ENCODE results near the gene ATP2A3.

ATP2A3 gene

DNA sequence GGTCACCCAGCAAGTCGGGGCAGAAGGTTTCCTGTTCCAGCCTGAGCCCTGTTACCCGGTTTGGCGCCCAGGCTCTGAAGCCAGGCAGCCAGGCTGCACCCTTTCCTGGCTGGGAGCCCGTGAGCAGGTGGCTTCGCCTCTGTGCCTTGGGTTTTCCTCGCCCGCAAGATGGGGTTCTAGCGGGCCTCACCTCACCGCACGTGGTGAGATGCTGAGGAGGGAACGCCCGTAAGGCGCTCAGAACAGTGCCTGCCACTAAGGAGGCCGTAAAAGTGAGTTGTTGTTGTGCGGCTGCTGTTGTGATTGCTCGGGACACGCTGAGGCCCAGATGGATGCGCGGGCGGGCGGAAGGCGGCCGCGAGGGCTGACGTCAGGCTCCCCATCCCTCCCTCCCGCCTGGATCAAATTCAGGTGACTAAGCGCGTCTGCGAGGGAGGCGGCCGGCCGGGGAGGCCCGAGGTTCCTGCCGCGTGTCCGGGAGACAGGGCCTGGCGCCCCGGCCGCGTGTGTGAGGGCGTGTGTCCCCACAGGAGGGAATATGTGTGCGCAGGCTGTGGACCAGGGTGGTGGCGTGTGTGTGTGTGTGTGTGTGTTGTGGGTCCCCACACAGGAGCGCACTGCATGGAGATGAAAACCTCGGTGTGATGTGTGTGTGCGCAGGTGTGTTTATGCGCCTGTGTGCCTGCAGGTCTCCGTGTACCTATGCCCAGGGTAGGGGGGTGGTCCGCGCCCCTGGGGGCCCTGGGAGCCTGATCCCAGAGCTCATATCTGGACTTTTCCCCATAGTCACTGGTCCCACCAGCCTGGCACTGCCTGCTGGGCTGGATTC, 75.7 kb downstream of the ATP2A3 start:
- DNase-seq = no peak

DNA sequence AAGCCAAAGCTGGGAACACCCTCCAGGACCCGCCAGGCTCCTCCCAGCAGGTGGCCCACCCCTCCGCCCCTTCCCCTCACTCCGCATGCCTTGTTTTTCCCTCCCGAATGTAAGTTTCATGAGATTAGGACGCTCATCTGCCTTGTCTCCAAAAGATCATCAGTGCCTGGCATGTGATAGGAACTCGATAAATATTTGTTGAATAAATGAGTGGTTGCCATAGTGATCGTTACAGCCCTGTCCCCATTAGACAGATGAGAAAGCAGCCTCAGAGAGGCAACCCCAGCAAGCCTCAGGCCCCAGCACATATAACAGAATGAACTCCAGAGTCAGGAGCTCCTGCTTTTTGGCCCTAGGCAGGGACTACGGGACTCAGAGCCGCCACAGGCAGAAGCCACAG, 76.4 kb downstream of the ATP2A3 start:
- no peak for DNase-seq

DNA sequence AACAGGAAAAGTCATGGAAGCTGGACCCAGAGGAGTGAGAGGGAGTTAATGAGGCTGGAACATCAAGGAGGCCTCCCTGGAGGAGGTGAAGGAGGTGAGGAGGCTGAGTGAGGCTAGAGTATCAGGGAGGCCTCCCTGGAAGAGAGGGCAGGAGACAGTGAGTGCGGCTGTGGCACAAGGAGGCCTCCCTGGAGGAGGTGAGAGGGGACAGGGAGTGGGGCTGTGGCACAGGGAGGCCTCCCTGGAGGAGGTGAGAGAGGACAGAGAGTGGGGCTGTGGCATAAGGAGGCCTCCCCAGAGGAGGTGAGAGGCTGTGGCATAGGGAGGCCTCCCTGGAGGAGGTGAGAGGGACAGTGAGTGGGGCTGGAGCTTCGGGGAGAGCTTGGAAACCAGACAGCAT, 76.8 kb downstream of the ATP2A3 start:
- no peak for DNase-seq

DNA sequence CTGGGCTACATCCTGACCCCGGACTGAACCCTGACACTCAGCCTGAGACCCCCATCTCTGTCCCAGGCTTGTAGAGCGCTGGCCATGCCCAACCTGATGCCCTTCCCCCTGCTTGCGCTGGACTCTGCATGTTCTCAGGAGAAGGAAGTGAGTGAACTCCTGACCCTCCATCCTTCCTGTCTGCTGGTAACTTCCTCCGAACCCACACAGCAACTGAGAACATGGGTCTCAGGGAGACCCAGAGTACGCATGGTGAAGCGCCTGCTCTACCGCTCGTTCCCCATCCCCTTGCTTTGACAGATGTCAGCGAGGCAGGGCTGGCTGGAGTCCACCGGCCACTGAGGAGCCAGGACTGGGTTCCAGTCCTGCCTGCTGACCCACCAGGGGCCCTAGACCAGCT, 77.5 kb downstream of the ATP2A3 start:
- DNase-seq = peak in 1 of 5 donors; percentile 32

DNA sequence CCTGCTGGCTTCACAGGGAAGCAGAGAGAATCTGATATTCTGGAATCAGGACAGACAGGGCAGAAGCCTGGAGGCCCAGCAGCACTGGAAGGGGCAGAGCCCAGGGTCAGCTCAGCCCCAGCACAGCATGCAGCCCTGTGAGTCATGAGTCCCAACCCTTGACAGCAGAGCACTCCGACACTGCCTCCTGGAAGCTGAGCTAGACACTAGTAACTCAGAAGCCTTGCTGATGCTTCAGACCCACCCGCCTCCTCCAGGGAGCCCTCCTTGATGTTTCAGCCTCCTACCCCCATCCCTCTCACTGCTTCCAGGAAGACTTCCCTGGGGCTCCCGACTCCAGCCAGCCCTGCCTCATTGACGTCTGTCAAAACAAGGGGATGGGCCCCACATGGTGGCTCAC, 78.3 kb downstream of the ATP2A3 start:
- no peak for DNase-seq

DNA sequence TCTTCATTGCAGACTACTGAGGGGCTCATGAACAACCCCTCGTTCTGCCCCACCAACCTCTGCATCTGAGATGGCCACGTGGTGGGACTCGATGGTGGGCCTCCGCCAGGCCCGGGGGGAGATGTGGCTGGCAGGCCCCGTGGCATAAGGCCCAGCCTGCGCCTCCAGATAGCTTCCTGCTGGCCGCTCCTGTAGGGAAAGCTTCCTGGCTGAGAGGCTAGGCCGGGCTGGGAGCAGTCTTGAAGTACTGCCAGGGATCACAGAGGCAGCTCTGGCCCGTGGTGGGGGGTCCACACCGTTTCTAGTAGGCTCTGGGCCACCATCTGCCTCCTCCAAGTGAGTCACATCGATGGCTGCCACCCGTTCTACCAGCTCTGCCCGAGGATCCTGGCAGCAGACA, 79.0 kb downstream of the ATP2A3 start:
- no peak for DNase-seq

DNA sequence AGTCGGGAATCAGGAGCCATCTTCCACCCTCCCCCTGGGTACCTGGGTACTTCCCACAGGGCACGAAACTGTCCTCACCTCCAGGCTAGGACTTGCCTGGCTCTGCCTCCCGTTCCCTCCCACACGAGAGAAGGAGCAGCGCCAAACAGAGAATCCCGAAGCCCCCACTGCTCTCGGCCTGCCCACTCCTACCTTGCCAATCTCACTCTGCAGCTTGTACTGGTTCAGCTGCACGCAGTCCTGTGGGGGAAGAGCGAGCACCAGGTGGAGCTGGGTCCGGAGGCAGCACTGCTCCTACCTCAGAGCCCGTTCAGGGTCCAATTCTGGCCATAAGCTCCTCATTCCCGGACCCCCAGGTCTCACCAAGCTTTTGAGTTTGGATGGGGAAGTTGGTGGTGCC, 80.0 kb downstream of the ATP2A3 start:
- DNase-seq = no peak

DNA sequence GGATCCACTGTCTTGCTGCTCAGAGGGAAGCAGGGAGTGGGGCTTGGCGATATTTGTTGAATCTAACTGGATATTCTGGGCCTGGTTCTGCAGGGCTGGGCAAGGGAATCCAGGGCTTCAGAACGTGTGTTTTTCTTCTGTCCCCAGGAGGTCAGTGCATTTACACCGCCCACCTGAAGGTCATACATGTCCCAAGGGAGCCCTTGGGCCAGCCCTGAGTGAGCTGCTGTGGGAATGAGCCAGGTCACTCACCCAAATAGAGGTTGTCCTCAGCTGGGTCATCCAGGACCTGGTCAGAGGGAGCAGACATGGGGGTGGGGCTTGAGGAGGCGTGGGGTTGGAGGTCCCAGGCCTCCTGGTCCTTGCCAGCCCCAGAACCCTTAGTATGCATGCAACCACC, 82.0 kb downstream of the ATP2A3 start:
- no peak for DNase-seq

DNA sequence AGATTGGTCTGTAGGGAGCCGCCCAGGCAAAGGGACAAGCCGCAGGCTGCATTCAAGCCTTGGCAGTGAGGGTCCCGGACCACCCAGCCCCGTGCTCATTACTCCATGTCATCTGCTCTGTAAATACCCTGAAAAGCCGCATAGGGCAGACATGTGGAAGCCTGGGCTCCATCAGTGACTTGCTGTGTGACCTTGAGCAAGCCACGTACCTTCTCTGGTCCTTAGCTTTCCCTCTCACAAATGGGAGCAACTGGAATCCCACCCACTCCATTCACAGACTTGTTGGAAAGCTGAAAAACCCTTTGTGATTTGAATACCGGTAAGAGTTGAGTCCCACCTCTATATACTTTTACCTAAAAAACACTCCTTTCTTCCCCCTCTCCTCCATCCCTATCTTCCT, 83.3 kb downstream of the ATP2A3 start:
- DNase-seq = no peak

DNA sequence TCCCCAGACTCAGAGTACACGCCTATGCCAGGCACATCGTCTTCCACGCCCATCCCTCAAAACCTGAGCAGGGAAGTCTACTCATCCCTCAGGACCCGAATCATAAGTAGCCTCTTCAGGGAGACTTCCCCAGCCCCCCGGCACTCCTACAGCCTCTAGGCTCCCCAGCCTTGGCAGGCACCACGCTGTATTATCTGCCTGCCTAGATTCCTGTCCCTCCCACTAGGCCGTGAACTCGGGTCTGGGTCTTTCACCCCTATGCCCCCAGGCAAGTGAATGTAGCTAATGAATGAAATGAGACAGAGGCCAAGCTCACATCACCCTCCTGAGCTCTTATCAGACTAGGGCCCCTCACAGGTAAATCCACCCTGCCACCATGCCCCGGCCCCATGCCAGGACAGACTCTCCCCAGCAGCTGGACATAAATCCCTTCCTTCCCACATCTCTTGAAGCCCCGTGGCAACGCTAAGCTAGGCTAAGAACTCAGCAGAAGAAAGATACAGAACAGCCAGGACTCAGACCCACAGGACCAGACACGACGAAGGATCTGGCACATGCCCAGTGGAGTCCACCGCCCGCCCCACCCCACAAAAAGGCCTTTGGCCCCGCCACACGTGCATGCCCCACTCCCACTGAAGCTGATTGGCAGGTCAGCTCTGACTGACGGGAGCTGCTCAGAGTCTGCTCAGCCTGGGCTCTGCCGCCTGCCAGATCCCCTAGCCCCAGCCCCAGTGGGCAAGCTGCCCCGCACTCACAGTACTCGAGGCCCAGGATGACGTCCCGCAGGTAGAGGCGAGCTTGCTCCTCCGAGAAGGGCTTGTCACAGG, 84.4 kb downstream of the ATP2A3 start:
- DNase-seq = no peak

DNA sequence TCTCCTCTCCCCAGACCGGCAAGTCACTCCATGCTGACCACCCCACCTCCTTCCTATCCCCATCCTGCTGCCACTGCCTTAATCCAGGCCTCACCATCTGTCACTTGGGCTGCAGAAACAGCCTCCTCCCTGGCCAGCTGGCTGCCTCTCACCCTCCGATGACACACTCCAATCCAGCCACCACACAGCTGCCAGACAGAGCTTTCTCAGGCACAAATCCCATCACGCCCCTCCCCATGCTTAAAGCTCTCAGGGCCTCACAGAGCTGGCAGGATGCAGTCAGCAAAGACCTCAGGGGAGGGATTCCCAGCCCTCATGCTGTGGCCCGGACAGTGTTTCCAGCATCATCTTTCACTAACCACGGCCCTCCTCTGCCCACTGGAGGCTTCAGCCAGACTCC, 85.1 kb downstream of the ATP2A3 start:
- DNase-seq = no peak

DNA sequence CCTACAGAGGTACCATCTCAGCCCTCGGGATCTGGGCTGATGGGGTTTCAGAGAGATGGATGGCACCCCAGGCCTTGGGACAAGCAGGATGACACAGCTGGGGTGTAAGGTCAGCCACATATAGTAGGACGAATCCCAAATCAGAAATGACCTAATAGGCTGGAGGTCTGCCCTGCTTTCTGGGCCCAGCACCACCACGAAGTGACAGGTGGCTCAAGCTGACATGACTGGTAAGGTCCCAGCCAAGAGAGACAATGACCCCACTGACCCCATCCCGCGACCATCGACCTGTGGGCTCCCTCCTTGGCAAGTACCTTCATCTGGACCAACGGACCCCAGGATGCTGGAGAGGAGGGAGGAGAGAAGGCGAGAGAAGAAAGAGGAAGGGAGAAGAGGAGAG, 87.0 kb downstream of the ATP2A3 start:
- no peak for DNase-seq

DNA sequence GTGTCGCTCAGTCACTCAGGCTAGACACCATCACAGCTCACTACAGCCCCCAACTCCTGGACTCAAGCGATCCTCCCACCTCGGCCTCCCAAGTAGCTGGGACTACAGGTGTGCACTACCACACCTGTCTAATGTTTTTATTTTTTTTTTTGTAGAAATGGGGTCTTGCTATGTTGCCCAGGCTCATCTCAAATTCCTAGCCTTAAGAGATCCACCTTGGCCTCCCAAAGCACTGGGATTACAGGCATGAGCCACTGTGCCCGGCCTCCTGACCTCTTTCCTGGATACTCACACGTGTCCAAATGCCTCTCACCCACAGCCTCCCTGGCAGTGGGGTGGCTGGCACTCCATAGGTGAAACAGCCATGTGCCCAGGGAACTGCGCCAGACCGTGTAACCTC, 88.9 kb downstream of the ATP2A3 start:
- no peak for DNase-seq
